ENCODE results near the gene PSPN. TPM values are rescaled to one million over a fixed set of nuclear protein-coding genes. Genes with fewer than 3 reads are reported as not detected.
A peak's percentile ranks its signal among the peaks of the same experiment; 100 is the strongest.

Gene PSPN
- total RNA-seq, 1 experiment from 2014 or later, result 3.4 TPM

DNA sequence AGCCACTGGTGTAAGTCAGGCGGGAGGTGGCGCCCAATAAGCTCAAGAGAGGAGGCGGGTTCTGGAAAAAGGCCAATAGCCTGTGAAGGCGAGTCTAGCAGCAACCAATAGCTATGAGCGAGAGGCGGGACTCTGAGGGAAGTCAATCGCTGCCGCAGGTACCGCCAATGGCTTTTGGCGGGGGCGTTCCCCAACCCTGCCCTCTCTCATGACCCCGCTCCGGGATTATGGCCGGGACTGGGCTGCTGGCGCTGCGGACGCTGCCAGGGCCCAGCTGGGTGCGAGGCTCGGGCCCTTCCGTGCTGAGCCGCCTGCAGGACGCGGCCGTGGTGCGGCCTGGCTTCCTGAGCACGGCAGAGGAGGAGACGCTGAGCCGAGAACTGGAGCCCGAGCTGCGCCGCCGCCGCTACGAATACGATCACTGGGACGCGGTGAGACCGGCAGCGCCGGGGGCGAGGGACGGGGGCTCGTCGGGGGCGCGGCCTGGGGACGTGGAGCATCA, 3.1 kb downstream of the PSPN start, which contains the start of gene ALKBH7:
TSS of gene ALKBH7 (plus strand) at position 201 of the 502 bp plus-strand sequence. CDS start at position 228, 27 bp downstream.
- CTCF ChIA-PET, result interaction anchor here (0.7 to 1.9 kb wide), 5 partner anchors 18 to 569 kb away, joined by 4 to 6 read pairs (median 5); no protein-coding TSS in a partner anchor
- BruUV-seq (replicated peaks), result no TSS peak
- TF ChIP-seq CBX3 (IDR thresholded peaks at IDR 0.05; ENCODE audit: low read depth), result no peak
- no peak for TF ChIP-seq FOSL1 (IDR thresholded peaks at IDR 0.05; ENCODE audit: low read depth)
- TF ChIP-seq POLR2AphosphoS5 (IDR thresholded peaks at IDR 0.05; ENCODE audit: low read depth, low read length), result 0 out of 2 replicates have a peak, but pooled peaks have one; percentile 7
- peak; percentile 100 for TF ChIP-seq SP1 (IDR thresholded peaks at IDR 0.05; ENCODE audit: low read depth)
- no peak for TF ChIP-seq JUND (IDR thresholded peaks at IDR 0.05)
- no peak for TF ChIP-seq ZBTB33 (IDR thresholded peaks at IDR 0.05; ENCODE audit: extremely low read depth, insufficient replicate concordance, low read length)
- no peak for TF ChIP-seq ATF3 (IDR thresholded peaks at IDR 0.05)
- TF ChIP-seq YY1 (IDR thresholded peaks at IDR 0.05; ENCODE audit: extremely low read depth, insufficient replicate concordance, low read depth, low read length), result peak; percentile 40
- TF ChIP-seq POLR2A (IDR thresholded peaks at IDR 0.05; ENCODE audit: borderline replicate concordance, extremely low read depth, insufficient read depth, insufficient read length), result peak; percentile 9
- no peak for TF ChIP-seq RAD21 (IDR thresholded peaks at IDR 0.05; ENCODE audit: low read depth)
- no peak for TF ChIP-seq SIN3A (IDR thresholded peaks at IDR 0.05; ENCODE audit: low read depth)
- TF ChIP-seq, protein P1, sequence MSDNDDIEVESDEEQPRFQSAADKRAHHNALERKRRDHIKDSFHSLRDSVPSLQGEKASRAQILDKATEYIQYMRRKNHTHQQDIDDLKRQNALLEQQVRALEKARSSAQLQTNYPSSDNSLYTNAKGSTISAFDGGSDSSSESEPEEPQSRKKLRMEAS (IDR thresholded peaks at IDR 0.05), result no peak
- no peak for TF ChIP-seq ZNF274 (IDR thresholded peaks at IDR 0.05; ENCODE audit: low read depth, low read length)
- TF ChIP-seq TCF7L2 (IDR thresholded peaks at IDR 0.05; ENCODE audit: borderline replicate concordance, extremely low read depth, insufficient read depth, insufficient read length), result peak; percentile 44
- TF ChIP-seq ZFX (IDR thresholded peaks at IDR 0.05), result peak; percentile 24; the same call in 1 of the 2 replicates
- TF ChIP-seq EZH2 (IDR thresholded peaks at IDR 0.05), result no peak
- TF ChIP-seq ELF1 (IDR thresholded peaks at IDR 0.05; ENCODE audit: borderline replicate concordance, low read depth), result no peak
- peak; percentile 84 for TF ChIP-seq EGR1 (IDR thresholded peaks at IDR 0.05; ENCODE audit: low read depth)
- no peak for TF ChIP-seq SRF (IDR thresholded peaks at IDR 0.05; ENCODE audit: low read depth)
- no peak for TF ChIP-seq EZH2phosphoT487 (IDR thresholded peaks at IDR 0.05; ENCODE audit: borderline replicate concordance)
- no peak for TF ChIP-seq CEBPB (IDR thresholded peaks at IDR 0.05; ENCODE audit: low read depth)
- no peak for TF ChIP-seq REST (IDR thresholded peaks at IDR 0.05; ENCODE audit: low read depth)

More for the DNA sequence above, 3.1 kb downstream of the PSPN start, which contains the start of gene ALKBH7:
- Histone ChIP-seq H3K4me3 (replicated peaks in 1 of 2; ENCODE audit: low read depth in 1 of 2, low read length in 2 of 2) (peak within 1 kb of the TSS; percentile 72 to 95), H3K4me1 (ENCODE audit: control insufficient read depth in 1 of 2, insufficient read depth in 2 of 2, low read length in 2 of 2) (peaks cover 5 to 16% of the 10 kb centered on the region in 2 experiments; a peak in 3 of 4 replicates), H3K79me2 (ENCODE audit: insufficient read depth, low read length) (no peaks in the 10 kb centered on the region), H4K20me1 (ENCODE audit: insufficient read depth) (no peaks in the 10 kb centered on the region), H3K9me3 (ENCODE audit: control insufficient read depth in 1 of 2, insufficient read depth in 1 of 2, low read depth in 1 of 2, low read length in 2 of 2) (no peaks in the 10 kb centered on the region), H3K27ac (ENCODE audit: low read depth, low read length) (peak within 1 kb of the TSS; percentile 86), H2AFZ (ENCODE audit: low read depth, low read length, poor library complexity, severe bottlenecking) (no peak within 1 kb of the TSS), H3K4me2 (ENCODE audit: low read length) (peak within 1 kb of the TSS; percentile 96), H3K27me3 (ENCODE audit: insufficient read depth, low read length) (no peaks in the 10 kb centered on the region), H3K9ac (ENCODE audit: low read length) (peak within 1 kb of the TSS; percentile 87), H3K9me2 (ENCODE audit: insufficient read depth) (no peaks in the 10 kb centered on the region), H3K36me3 (ENCODE audit: control insufficient read depth in 1 of 2, insufficient read depth in 2 of 2, low read length in 2 of 2) (peaks cover 0 to 6% of the 10 kb centered on the region in 2 experiments; a peak in 3 of 4 replicates)
- RAD21 ChIA-PET (ENCODE audit: low non-redundant PET in 1 of 2, low total read pairs in 2 of 2, uncharacterized antibody in 2 of 2, unreplicated experiment in 2 of 2), result interaction anchor here in 1 of 2 experiments (1.0 kb wide), 1 partner anchor 12 kb away, joined by 4 read pairs; the partner anchor contains the start of gene CLPP
- ATAC-seq, result peak; percentile 85
- intact Hi-C loops (cut with micrococcal nuclease), result loop anchor here (5.0 kb wide), 1 partner anchor 365 kb away; the partner anchor contains the start of genes GPR108 and TRIP10
- DNase-seq (ENCODE audit: low read depth, low spot score), result peak; percentile 100
- POLR2A ChIA-PET, result interaction anchor here (0.6 to 1.4 kb wide), 6 partner anchors 12 to 545 kb away, joined by 3 to 16 read pairs (median 6); partner anchors contain the start of genes CLPP, KHSRP and TNFSF9
